ENCODE measurements around the gene CREB5. TPM values are rescaled to one million over a fixed set of nuclear protein-coding genes. Genes with fewer than 3 reads are reported as not detected.
A peak's percentile ranks its signal among the peaks of the same experiment; 100 is the strongest.

The CREB5 gene
- polyA plus RNA-seq, 3 donors from 2014 or later: 0.37 TPM; not detected in 2

GRCh38 chr7:28649189-28649588 lies 236.9 kb downstream of the CREB5 start:
- DNase-seq: no peak
- H3K4me1 Mint-ChIP-seq: no peaks in the 10 kb centered on the region
- no peaks in the 10 kb centered on the region for H3K9me3 Mint-ChIP-seq
- H3K27ac Mint-ChIP-seq: no peak overlapping the region
- H3K27me3 Mint-ChIP-seq (ENCODE audit: low read depth in 3 of 3): peaks cover 0 to 6% (median 1%) of the 10 kb centered on the region in 3 donors
- H3K36me3 Mint-ChIP-seq: no peaks in the 10 kb centered on the region
- H3K4me3 Mint-ChIP-seq: no peak overlapping the region

- H3K4me3 Mint-ChIP-seq: no peak overlapping the region
- H3K27me3 Mint-ChIP-seq (ENCODE audit: low read depth in 3 of 3): peaks cover 0 to 6% (median 1%) of the 10 kb centered on the region in 3 donors
- no peaks in the 10 kb centered on the region for H3K36me3 Mint-ChIP-seq
- H3K9me3 Mint-ChIP-seq: no peaks in the 10 kb centered on the region
- no peak overlapping the region for H3K27ac Mint-ChIP-seq
- H3K4me1 Mint-ChIP-seq: no peaks in the 10 kb centered on the region
- no peak for DNase-seq
Measured at GRCh38 chr7:28649811-28650210, 237.5 kb downstream of the CREB5 start.

GRCh38 chr7:28654110-28654509 lies 241.8 kb downstream of the CREB5 start:
- Mint-ChIP-seq H3K36me3 (no peaks in the 10 kb centered on the region), H3K27me3 (ENCODE audit: low read depth in 3 of 3) (peaks cover 0 to 2% (median 0%) of the 10 kb centered on the region in 3 donors), H3K9me3 (no peaks in the 10 kb centered on the region), H3K4me1 (no peaks in the 10 kb centered on the region), H3K4me3 (no peak overlapping the region), H3K27ac (no peak overlapping the region)
- DNase-seq: no peak

GRCh38 chr7:28656529-28656928 lies 244.2 kb downstream of the CREB5 start:
- Mint-ChIP-seq H3K27me3 (ENCODE audit: low read depth in 3 of 3) (peaks cover 0 to 6% (median 5%) of the 10 kb centered on the region in 3 donors), H3K27ac (no peak overlapping the region), H3K4me3 (no peak overlapping the region), H3K9me3 (peaks cover 3 to 18% (median 8%) of the 10 kb centered on the region in 6 donors), H3K36me3 (peaks cover 0 to 4% (median 0%) of the 10 kb centered on the region in 3 donors), H3K4me1 (peaks cover 0 to 3% of the 10 kb centered on the region in 2 donors)
- no peak for DNase-seq

GRCh38 chr7:28658381-28658780 lies 246.1 kb downstream of the CREB5 start:
- no peak overlapping the region for H3K27ac Mint-ChIP-seq
- peaks cover 3 to 12% (median 5%) of the 10 kb centered on the region in 3 donors for H3K27me3 Mint-ChIP-seq (ENCODE audit: low read depth in 3 of 3)
- H3K36me3 Mint-ChIP-seq: peaks cover 0 to 4% (median 3%) of the 10 kb centered on the region in 3 donors
- no peak overlapping the region for H3K4me3 Mint-ChIP-seq
- DNase-seq: no peak
- H3K9me3 Mint-ChIP-seq: peaks cover 3 to 18% (median 8%) of the 10 kb centered on the region in 6 donors
- peaks cover 8 to 16% of the 10 kb centered on the region in 2 donors for H3K4me1 Mint-ChIP-seq

GRCh38 chr7:28660132-28660531 lies 247.8 kb downstream of the CREB5 start:
- no peak for DNase-seq
- H3K4me1 Mint-ChIP-seq: peaks cover 8 to 16% of the 10 kb centered on the region in 2 donors
- H3K27ac Mint-ChIP-seq: no peak overlapping the region
- peaks cover 3 to 18% (median 8%) of the 10 kb centered on the region in 6 donors for H3K9me3 Mint-ChIP-seq
- H3K4me3 Mint-ChIP-seq: no peak overlapping the region
- H3K27me3 Mint-ChIP-seq (ENCODE audit: low read depth in 3 of 3): peaks cover 5 to 14% (median 5%) of the 10 kb centered on the region in 3 donors
- peaks cover 0 to 4% (median 3%) of the 10 kb centered on the region in 3 donors for H3K36me3 Mint-ChIP-seq

GRCh38 chr7:28661826-28662595 lies 249.7 kb downstream of the CREB5 start:
- H3K9me3 Mint-ChIP-seq: peaks cover 3 to 18% (median 8%) of the 10 kb centered on the region in 6 donors
- no peak for DNase-seq

GRCh38 chr7:28666154-28666553 lies 253.8 kb downstream of the CREB5 start:
- H3K4me1 Mint-ChIP-seq: peaks cover 8 to 16% of the 10 kb centered on the region in 2 donors
- H3K4me3 Mint-ChIP-seq: no peak overlapping the region
- peaks cover 2 to 8% (median 5%) of the 10 kb centered on the region in 3 donors for H3K27me3 Mint-ChIP-seq (ENCODE audit: low read depth in 3 of 3)
- H3K36me3 Mint-ChIP-seq: peaks cover 0 to 3% (median 0%) of the 10 kb centered on the region in 3 donors
- peaks cover 0 to 3% (median under 1%) of the 10 kb centered on the region in 6 donors for H3K9me3 Mint-ChIP-seq
- no peak overlapping the region for H3K27ac Mint-ChIP-seq
- no peak for DNase-seq

More at GRCh38 chr7:28661826-28662595, 249.7 kb downstream of the CREB5 start:
- H3K4me3 Mint-ChIP-seq: peak overlapping the region in 1 of 5 donors; percentile 43
- no peak overlapping the region for H3K27ac Mint-ChIP-seq
- H3K36me3 Mint-ChIP-seq: peaks cover 0 to 4% (median 3%) of the 10 kb centered on the region in 3 donors
- peaks cover 8 to 16% of the 10 kb centered on the region in 2 donors for H3K4me1 Mint-ChIP-seq
- H3K27me3 Mint-ChIP-seq (ENCODE audit: low read depth in 3 of 3): peaks cover 4 to 14% (median 5%) of the 10 kb centered on the region in 3 donors

- Mint-ChIP-seq H3K4me3 (no peak overlapping the region), H3K36me3 (no peaks in the 10 kb centered on the region), H3K4me1 (no peaks in the 10 kb centered on the region), H3K27ac (no peak overlapping the region), H3K9me3 (peaks cover 0 to 1% (median 0%) of the 10 kb centered on the region in 6 donors), H3K27me3 (ENCODE audit: low read depth in 3 of 3) (peaks cover 0 to 7% (median 2%) of the 10 kb centered on the region in 3 donors)
- no peak for DNase-seq
Measured at GRCh38 chr7:28668085-28668484, 255.8 kb downstream of the CREB5 start.

- no peak for DNase-seq
- no peaks in the 10 kb centered on the region for H3K36me3 Mint-ChIP-seq
- no peak overlapping the region for H3K27ac Mint-ChIP-seq
- H3K4me1 Mint-ChIP-seq: no peaks in the 10 kb centered on the region
- peaks cover under 1 to 4% (median 2%) of the 10 kb centered on the region in 3 donors for H3K27me3 Mint-ChIP-seq (ENCODE audit: low read depth in 3 of 3)
- peaks cover 0 to 1% (median 0%) of the 10 kb centered on the region in 6 donors for H3K9me3 Mint-ChIP-seq
- no peak overlapping the region for H3K4me3 Mint-ChIP-seq
Measured at GRCh38 chr7:28669330-28669729, 257.0 kb downstream of the CREB5 start.

GRCh38 chr7:28671526-28671925 lies 259.2 kb downstream of the CREB5 start:
- Mint-ChIP-seq H3K9me3 (peaks cover 0 to 1% (median 0%) of the 10 kb centered on the region in 6 donors), H3K4me1 (no peaks in the 10 kb centered on the region), H3K27ac (no peak overlapping the region), H3K4me3 (no peak overlapping the region), H3K27me3 (ENCODE audit: low read depth in 3 of 3) (peaks cover 0 to 6% (median 4%) of the 10 kb centered on the region in 3 donors), H3K36me3 (no peaks in the 10 kb centered on the region)
- no peak for DNase-seq

- Mint-ChIP-seq H3K27me3 (ENCODE audit: low read depth in 3 of 3) (peaks cover 4 to 6% (median 5%) of the 10 kb centered on the region in 3 donors), H3K27ac (no peak overlapping the region), H3K4me3 (no peak overlapping the region), H3K4me1 (no peaks in the 10 kb centered on the region), H3K36me3 (no peaks in the 10 kb centered on the region), H3K9me3 (peaks cover 0 to 1% (median 0%) of the 10 kb centered on the region in 6 donors)
- no peak for DNase-seq
Measured at GRCh38 chr7:28672397-28672797, 260.1 kb downstream of the CREB5 start.

- Mint-ChIP-seq H3K27me3 (ENCODE audit: low read depth in 3 of 3) (peaks cover 4 to 8% (median 6%) of the 10 kb centered on the region in 3 donors), H3K4me3 (no peak overlapping the region), H3K27ac (no peak overlapping the region), H3K4me1 (no peaks in the 10 kb centered on the region), H3K36me3 (no peaks in the 10 kb centered on the region), H3K9me3 (peaks cover 0 to 1% (median 0%) of the 10 kb centered on the region in 6 donors)
- no peak for DNase-seq
Measured at GRCh38 chr7:28674359-28674782, 262.1 kb downstream of the CREB5 start.

GRCh38 chr7:28675429-28675828 lies 263.1 kb downstream of the CREB5 start:
- peaks cover 0 to 1% (median 0%) of the 10 kb centered on the region in 6 donors for H3K9me3 Mint-ChIP-seq
- no peak for DNase-seq
- no peak overlapping the region for H3K4me3 Mint-ChIP-seq
- no peaks in the 10 kb centered on the region for H3K36me3 Mint-ChIP-seq
- H3K27ac Mint-ChIP-seq: no peak overlapping the region
- peaks cover 4 to 8% (median 6%) of the 10 kb centered on the region in 3 donors for H3K27me3 Mint-ChIP-seq (ENCODE audit: low read depth in 3 of 3)
- H3K4me1 Mint-ChIP-seq: no peaks in the 10 kb centered on the region
